Muscle of back (tissue), 11 donors: ENCODE measurements around the gene SLC26A8. TPM values are rescaled to one million over a fixed set of nuclear protein-coding genes. Genes with fewer than 3 reads are reported as not detected.
"Not testable (repeated sequence)": the region's sequence is repeated elsewhere in the genome, so short reads cannot be mapped to it uniquely, and the experiment has no call there.

ENCODE experiments used
- DNase-seq, 3 donors: peaks; one replicate each; pipeline versions ENCODE4 v3.0.0 to v3.0.0-alpha.2; 2013
- polyA plus RNA-seq, 10 donors: library from polyadenylated mRNA; unstranded; fragments of 120-200 nt; gene quantifications; one replicate each; pipeline ENCODE4 v1.2.1, GENCODE V29; 2013; ENCODE audit not compliant: insufficient read length in 10 of 10

SLC26A8 gene
- polyA plus RNA-seq, 10 donors = 0.04 to 0.25 (median 0.12) TPM; not detected in 3

- no peak for DNase-seq
These were observed 109.9 kb downstream of the SLC26A8 start for GRCh38 chr6:35914536-35914935.

GRCh38 chr6:35911871-35912653 lies 112.4 kb downstream of the SLC26A8 start:
- DNase-seq = no peak

DNA sequence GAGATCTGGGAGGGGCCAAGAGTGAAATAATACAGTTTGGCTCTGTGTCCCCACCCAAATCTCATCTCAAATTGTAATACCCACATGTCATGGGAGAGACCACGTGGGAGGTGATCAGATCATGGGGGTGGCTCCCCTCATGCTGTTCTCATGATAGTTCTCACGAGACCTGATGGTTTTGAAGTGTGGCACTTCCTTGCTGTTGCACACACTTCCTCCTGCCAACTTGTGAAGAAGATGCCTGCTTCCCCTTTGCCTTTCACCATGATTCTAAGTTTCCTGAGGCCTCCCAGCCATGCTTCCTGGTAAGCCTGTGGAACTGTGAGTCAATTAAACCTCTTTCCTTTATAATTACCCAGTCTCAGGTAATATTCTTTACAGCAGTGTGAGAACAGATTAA lies 114.9 kb downstream of the SLC26A8 start:
- not testable (repeated sequence) for DNase-seq

DNA sequence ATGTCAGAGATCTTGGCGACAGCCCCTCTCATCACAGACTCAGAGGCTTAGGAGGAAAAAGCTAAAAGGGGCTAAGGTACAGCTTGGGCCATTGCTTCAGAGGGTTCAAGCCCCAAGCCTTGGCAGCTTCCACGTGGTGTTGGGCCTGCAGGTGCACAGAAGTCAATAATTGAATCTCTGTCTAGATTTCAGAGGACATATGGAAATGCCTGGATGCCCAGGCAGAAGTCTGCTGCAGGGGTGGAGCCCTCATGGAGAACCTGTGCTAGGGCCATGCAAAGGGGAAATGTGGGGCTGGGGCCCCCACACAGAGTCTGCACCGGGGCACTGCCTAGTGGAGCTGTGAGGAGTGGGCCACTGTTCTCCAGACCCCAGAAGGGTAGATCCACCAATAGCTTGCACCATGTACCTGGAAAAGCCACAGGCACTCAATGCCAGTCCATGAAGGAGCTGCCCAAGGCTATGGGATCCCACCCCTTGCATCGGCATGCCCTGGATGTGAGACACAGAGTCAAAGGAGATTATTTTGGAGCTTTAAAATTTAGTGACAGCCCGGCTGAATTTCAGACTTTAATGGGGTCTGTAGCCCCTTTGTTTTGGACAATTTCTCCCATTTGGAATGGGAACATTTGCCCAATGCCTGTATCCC lies 115.6 kb downstream of the SLC26A8 start:
- DNase-seq = not testable (repeated sequence)

- DNase-seq = no peak
These were observed 116.7 kb downstream of the SLC26A8 start for GRCh38 chr6:35907750-35908149.

DNA sequence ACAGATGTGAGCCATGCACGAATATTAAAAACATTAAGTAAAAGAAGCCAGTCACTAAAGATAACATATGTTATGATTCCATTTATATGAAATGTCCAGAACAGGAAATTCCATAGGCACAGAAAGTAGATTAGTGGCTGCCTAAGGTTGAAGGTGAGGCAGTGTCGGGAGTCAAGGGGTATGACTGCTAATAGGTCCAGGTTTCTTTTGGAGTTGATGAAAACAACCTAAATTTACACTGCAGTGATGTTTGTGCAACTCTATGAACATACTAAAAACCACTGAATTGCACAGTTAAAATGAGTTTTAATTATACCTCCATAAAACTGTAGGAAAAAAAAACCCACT lies 118.0 kb downstream of the SLC26A8 start:
- DNase-seq = no peak

GRCh38 chr6:35905841-35906498 lies 118.5 kb downstream of the SLC26A8 start:
- DNase-seq = no peak

DNA sequence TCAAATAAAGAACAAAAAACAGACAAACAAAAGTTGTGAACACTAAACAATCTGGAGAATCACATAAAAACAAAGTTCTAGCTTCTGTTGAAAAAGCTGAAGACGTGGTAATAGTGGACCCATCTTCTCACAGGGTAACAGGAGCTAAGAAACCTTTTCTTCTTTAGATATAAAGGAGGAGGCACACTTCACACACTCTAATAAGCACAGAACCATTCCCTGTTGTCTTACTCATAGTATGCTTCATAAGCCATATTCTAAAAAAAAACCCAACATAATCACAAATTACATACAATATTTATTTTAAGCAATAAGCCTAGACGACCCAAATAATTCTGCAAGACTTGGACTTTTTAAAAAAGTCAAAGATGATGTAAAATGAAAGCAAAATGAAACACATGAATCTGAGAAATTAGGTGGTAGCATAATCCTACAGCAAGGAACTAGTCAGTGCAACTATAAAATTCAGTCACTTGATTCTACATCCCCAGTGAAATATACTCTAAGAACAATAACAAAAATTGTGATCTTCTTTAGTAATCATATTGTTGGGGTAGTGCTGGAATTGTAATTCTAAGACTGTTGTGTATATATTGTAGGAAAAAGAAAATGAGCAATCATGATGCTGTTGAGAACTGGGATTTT lies 119.2 kb downstream of the SLC26A8 start:
- no peak for DNase-seq

- DNase-seq = no peak
These were observed 120.8 kb downstream of the SLC26A8 start for GRCh38 chr6:35903679-35904078.

GRCh38 chr6:35900448-35900847 lies 124.0 kb downstream of the SLC26A8 start:
- no peak for DNase-seq

DNA sequence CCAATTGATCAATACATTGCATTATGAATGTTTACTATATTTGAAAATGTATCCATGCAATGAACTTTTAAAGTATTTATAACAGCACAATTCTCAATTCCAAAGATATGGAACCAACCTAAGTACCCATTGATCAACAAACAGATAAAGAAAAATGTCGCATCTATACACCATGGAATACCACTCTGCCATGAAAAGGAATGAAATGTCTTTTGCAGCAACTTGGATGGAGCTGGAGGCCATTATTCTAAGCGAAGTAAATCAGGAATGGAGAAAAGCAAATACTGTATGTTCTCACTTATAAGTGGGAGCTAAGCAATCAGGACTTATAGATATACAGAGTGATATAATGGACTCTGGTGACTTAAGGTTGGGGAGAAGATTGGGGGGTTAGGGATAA lies 126.4 kb downstream of the SLC26A8 start:
- DNase-seq = no peak

GRCh38 chr6:35897486-35897885 lies 127.0 kb downstream of the SLC26A8 start:
- DNase-seq = no peak

- DNase-seq = no peak
These were observed 127.4 kb downstream of the SLC26A8 start for GRCh38 chr6:35897036-35897435.

DNA sequence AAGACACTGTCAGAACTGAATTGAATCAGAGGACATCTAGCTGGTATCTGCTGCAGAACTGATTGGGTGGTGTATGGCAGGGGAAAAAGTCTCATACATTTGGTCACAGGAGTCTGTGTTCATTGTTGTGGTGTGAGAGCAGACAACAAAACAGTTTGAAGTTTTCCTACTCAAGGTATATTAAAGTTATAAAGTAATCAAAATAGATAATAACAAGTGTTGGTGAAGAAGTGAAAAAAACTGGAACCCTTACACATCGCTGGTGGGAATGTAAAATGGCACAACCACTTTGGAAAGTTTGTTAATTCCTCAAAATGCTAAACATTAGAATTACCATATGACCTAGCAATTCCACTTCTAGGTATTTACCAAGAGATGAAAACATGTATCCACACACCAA lies 128.2 kb downstream of the SLC26A8 start:
- DNase-seq = no peak

GRCh38 chr6:35895560-35895959 lies 128.9 kb downstream of the SLC26A8 start:
- no peak for DNase-seq

DNA sequence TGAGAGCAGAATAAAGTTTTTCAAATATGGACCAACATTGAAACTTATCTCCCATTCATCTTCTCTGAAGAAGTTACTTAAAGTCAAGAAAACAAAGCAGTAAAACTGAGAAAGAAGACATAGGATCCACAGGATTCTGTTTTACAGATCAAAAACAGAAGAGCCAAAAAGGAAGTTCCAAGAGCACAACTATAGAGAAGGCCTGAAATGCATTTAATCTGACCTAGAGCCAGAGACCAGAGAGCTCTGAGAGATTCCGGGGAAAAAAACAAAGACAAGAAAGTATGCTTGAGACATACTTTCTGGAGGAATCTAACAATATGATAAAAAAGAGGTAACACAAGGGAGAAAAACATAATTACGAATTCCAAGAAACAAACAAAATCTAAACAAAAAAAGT lies 129.7 kb downstream of the SLC26A8 start:
- peak in 1 of 3 donors; percentile 14 for DNase-seq

Other genes starting within 250 kb of the SLC26A8 start
- not detected for gene CLPSL2, start 248.0 kb downstream of the SLC26A8 start, polyA plus RNA-seq
- gene CLPSL1, start 243.6 kb downstream of the SLC26A8 start, polyA plus RNA-seq = not detected
- not detected for gene CLPS, start 227.3 kb downstream of the SLC26A8 start, polyA plus RNA-seq
- not detected for gene LHFPL5, start 219.3 kb downstream of the SLC26A8 start, polyA plus RNA-seq
- gene SRPK1, start 103.5 kb downstream of the SLC26A8 start, polyA plus RNA-seq = 10 to 100 TPM; 13.3 to 23.1 (median 18.9) TPM
- gene MAPK14, start 3.2 kb upstream of the SLC26A8 start, polyA plus RNA-seq = 10 to 100 TPM; 27.9 to 40.6 (median 33.8) TPM
- gene MAPK13, start 105.9 kb upstream of the SLC26A8 start, polyA plus RNA-seq = 10 to 100 TPM in 2 of 10 donors, 1 to 10 TPM in 8; 3.3 to 15.4 (median 6.4) TPM
- gene BRPF3, start 172.1 kb upstream of the SLC26A8 start, polyA plus RNA-seq = 10 to 100 TPM; 22.7 to 31.6 (median 24.0) TPM
- 1 to 10 TPM in 1 of 10 donors, under 1 TPM in 5, not detected in 4; 0.09 to 1.7 (median 0.12) TPM for gene PNPLA1, start 245.4 kb upstream of the SLC26A8 start, polyA plus RNA-seq